Daoy (cell line): ENCODE results near the gene OR1D2. TPM values are rescaled to one million over a fixed set of nuclear protein-coding genes. Genes with fewer than 3 reads are reported as not detected.
"Not testable (repeated sequence)": the region's sequence is repeated elsewhere in the genome, so short reads cannot be mapped to it uniquely, and the experiment has no call there.

Experiments used
- DNase-seq: peaks from one replicate; pipeline ENCODE4 v3.0.0-alpha.2; 2015; ENCODE audit warnings: low read depth
- total RNA-seq: library from RNA; depleted of rRNA; stranded (reverse); fragments of >200 nt; shearing (Covaris generic); gene quantifications from 2 replicates; pipeline ENCODE4 v1.2.3, GENCODE V29; 2014; rRNA removed

Gene OR1D2, protein sequence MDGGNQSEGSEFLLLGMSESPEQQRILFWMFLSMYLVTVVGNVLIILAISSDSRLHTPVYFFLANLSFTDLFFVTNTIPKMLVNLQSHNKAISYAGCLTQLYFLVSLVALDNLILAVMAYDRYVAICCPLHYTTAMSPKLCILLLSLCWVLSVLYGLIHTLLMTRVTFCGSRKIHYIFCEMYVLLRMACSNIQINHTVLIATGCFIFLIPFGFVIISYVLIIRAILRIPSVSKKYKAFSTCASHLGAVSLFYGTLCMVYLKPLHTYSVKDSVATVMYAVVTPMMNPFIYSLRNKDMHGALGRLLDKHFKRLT
- not detected in 2 replicates for total RNA-seq

DNA sequence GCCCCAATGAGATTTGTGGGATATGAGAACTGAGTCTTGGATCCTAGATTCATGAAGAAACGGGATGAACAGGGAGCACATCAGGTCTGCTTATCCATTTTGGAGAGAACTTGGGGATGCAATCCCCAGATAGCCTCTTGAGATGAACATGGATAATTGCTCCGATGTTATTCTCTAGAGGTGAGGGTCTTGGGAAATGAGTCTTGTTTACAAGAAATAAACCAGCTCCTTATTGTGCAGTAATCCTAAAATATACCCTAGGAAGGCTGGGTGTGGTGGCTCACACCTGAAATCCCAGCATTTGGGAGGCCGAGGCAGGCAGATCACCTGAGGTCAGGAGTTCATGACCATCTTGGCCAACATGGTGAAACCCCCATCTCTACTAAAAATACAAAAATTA is at the start of gene OR1D2:
Gene OR1D2 (minus strand): TSS at position 101 of the 400 bp plus-strand sequence. CDS start 11,426 bp downstream, outside the sequence.
- no peak for DNase-seq

DNA sequence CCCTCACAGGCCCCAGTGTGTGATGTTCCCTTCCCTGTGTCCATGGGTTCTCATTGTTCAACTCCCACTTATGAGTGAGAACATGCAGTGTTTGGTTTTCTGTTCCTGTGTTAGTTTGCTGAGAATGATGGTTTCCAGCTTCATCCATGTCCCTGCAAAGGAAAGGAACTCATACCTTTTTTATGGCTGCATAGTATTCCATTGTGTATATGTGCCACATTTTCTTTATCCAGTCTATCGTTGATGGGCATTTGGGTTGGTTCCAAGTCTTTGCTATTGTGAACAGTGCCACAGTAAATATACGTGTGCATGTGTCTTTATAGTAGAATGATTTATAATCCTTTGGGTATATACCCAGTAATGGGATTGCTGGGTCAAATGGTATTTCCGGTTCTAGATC is 33.3 kb upstream of the OR1D2 start:
- DNase-seq: not testable (repeated sequence)

DNA sequence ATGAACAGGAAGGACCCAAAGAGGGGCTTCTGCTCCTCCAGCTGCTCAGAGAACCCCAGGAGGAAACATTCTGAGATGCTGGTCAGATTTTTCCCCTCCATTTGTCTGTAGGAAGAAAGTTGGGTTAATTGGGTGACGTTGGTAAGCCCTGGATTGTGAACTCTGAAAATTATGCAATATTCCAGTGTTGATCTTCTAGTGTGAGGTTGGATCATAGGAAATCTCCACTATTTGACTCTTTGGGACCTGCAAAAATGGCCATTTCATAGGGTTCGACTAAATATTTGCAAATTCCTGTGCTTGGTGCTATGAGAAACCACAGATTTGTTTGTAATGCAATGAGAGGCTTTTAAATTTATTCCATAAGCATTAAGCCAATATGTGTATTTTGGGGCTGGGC is 23.2 kb upstream of the OR1D2 start, which contains the start of gene OR1G1:
Gene OR1G1 (minus strand): TSS at position 101 of the 400 bp plus-strand sequence. CDS start 0 bp downstream, at position 101.
- no peak for DNase-seq

DNA sequence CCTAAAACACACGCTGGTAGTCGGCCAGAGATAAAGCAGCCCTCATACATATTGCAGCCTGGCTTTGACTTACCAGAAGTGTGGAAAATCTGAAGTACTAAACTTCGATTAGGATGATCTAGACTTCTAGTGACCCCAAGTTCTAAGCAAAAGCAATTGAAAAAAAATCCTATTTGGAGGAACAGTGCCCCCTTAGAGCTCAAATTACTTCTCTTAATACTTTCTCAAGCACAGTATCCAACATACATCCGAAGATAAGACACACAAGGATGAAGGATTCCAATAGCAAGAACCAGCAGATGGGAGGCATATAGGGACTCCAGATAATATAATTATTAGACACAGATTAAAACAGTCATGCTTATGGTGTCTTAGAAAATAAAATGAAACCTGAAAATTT is 30.4 kb downstream of the OR1D2 start:
- DNase-seq: not testable (repeated sequence)

DNA sequence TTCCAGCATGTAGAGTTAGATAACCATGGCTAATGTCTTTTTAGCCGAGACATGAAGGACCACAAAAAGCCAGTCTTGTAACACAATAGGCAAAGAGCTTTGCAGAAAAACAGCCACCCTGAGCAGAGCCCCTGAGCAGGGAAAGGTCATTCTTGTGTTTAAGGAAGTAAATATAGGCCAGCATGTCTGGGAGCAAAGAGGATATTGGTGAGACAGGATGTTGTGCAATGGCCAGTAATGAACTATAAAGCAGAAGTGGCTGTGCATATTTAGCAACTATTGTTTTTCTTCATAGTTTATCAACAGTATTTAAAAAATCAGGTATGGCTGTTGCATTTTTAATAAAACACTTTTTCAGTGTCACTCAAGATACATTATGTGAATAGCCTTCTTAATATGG is 39.0 kb downstream of the OR1D2 start:
- DNase-seq: not testable (repeated sequence)

DNA sequence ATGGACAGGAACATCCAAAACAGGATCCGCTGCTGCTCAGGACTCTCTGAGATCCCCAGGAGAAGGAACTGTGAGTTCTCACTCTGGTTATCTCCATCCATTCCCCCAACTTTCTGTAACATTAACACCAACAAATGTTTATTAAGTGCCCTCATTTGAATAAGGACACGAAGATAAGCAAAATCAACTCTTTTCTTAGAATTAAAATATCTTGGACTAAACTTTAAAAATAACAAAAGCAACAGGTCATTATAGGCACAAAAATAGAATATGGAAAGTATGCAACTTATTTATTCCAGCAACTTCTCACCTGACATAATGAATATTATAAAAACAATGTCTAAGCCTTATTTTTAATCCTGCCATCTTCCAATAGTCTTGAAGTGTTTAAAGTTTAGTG is 40.7 kb downstream of the OR1D2 start, which contains the start of gene OR1D5:
Gene OR1D5 (minus strand): TSS at position 101 of the 400 bp plus-strand sequence. CDS start 0 bp downstream, at position 101.
- not testable (repeated sequence) for DNase-seq

DNA sequence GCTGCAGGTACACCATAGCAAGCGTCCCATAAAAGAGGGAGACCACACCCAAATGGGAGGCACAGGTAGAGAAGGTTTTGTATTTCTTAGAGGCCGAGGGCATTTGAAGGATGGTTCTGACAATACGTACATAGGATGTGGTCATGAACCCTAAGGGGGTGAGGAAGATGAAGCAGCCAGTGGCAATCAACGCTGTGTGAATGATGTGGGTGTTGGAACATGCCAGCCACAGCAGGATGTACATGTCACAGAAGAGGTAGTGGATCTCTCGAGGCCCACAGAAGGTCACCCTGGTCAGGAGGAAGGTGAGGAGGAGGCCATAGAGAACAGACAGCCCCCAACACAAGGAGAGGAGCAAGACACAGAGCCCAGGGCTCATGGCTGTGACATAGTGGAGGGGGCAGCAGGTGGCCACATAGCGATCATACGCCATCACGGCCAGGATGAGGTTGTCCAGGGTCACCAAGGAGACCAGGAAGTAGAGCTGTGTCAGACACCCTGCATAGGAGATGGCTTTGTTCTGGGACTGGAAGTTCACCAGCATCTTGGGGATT is 41.3 kb downstream of the OR1D2 start:
- DNase-seq: not testable (repeated sequence)

DNA sequence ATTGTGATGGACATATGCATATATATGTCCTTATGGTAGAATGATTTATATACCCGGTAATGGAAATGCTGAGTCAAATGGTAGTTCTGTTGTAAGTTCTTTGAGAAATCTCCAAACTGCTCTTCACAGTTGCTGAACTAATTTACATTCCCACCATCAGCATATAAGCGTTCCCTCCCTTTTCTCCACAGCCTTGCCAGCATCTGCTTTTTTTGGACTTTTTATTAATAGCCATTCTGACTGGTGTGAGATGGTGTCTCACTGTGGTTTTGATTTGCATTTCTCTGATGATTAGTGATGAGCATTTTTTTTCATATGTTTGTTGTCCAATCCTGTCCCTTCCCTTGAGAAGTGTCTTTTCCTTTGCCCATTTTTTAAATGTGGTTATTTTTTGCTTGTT is 49.4 kb downstream of the OR1D2 start:
- not testable (repeated sequence) for DNase-seq

DNA sequence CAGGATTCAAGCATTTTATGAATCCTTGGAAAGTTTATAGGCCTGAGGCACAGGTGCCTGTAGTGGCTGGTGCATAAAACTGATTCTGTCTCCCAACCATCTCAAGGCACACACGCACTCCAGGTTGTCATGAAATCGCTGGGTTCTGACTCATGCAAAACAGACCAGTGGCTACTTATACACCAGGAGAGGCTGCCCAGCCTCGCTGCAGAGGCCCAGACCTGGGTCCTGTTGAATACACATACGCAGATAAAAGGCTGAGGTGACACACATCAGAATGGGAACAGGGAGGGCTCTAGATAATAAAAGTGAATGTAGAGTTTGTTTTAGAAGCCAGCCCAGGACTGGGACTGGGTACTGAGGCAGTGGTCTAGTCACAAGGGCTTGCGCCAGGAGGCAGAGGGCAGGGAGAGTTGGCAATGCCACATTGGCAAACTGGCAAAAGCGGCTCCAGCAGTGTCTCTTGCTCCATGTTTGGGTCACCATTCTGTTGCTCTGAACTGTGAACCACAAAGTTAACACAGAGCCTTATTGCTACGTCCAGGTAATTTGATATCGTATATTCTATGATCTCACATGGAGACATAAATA is 54.4 kb downstream of the OR1D2 start:
- DNase-seq: peak; percentile 50

DNA sequence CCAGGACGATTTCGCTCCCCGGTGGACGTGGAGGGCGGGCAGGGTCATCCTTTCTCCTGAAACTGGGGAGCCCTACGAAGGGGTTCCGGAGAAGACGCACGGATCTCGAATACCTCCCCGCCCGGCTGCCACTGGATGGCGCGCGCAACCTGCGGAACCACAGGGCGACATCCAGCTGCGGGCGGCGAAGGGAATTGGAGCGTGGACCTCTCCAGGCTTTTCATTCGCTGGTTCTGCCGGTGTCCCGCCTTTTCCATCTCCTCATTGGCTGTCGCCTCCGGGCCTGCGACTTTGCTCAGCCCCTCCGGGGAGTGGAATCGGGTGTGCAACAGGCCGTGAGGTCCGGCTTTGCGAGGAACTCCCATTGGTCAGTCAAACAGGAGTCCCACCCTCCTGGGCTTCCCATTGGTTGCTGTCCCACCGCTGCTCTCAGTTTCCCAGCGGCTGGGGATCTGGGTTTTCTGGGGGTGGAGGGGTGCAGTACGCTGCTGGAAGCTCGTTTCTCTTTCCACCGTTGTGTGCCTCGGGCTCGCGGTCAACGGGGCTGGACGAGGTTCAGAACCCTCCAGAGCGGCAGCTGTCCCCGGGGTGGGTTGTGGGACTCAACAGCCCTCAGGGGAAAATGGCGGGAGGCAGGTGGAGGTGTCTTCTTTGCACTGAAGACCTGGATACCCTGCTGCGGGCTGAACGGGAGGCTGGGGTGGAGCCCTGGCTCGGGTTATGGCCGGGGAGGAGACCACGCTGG is 55.3 kb downstream of the OR1D2 start:
- peak; percentile 98 for DNase-seq

DNA sequence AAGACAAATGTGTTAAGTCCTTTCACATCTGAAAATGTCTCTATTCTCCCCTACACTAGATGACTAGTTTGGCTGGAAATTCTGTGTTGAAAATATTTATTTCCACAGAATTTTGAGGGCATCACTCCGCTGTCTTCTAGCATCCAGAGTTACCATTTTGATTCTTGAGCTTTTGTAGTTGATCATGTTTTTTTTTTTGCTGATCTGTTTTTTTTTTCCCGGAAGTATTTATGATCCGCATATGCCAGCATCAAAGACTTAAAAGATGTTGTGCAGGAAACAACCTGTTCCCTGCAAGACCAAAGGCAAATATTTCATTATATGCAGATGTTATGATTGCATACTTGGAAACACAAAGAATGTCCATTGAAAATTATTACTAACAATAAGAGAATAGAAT is 57.5 kb downstream of the OR1D2 start:
- no peak for DNase-seq

DNA sequence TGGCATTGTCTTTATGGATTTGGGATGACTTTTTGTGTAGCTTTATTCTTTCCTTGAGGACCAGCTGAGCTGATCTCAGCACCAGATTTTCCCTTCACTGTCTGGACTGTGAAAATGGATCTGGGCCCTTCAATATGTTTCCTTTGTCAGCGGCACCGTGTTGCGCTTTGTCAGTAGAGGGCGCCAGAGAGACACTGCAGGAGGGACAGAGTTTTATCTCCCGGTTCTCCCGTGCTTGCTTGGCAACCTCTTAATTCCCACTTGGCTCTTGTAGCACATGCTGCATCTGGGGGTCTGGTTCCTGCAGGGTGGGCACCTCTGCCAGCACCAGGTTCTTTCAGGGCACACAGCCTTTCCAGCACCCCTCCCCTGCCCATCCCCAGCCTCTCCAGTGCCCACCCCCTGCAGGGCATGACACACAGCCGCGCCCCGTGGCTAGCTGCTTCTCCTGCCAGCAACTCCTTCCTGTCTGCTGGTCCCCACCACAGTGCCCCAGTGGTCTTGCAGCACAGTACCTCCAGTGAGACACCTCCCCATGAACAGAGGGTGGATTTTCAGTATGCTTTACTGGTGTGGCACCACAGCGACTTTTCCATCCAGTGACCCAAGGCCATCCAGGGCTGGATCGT is 60.4 kb downstream of the OR1D2 start:
- DNase-seq: peak; percentile 28

DNA sequence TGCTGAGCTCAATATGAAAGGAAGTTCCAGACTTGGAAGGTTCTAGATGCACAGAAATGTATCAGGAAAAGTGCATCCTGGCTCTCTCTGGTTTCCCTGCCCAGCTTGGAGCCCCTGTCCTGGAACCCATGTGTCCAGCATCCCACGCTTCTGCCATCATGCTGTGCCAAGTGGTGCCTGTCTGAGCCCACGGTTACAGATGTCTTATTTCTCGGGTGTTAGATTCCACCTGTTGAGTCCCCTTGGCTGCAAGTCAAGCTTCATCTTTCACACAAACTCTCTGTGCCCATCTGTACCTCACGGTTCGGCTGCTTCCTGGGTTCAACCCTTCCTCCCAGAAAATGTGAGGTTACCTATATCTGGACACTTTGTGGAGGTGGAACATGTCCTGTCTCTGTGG is 63.3 kb downstream of the OR1D2 start:
- no peak for DNase-seq

DNA sequence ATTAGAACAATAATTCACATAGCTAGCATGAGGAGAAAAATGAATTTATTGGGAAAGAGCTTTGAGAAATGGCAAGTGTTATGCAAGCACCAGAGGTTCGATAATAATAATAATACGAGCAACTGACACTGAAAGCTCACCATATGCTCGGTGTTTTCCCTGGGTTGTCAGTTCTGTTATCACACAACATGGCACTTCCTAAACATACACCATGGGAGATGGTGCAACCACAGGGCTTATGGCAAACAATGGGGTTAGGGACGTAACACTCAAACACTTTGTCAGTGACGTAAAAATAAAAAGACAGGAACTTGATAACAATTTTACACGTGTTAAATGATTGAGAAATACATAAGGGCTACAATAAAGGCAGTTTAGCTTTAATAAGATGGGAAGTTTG is 64.5 kb downstream of the OR1D2 start:
- DNase-seq: no peak

DNA sequence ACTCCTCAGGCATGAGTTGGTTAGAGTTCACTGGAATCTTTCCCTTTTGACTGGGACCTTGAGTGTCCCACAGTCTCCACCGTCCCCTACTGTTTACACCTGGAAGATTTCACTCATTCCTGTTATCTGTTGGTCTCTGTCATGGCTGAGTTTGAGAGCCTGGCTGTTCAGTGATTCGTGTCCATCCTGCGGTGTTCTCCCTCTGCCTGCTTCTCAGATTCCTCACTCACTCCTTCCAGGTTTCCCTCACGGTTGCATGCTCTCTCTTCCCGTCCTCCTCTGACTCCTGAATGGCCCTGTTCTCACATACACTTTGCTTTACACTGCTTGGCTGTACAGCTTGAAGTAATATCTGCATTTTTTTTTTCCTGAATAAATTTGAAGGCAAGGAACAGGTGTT is 65.3 kb downstream of the OR1D2 start:
- no peak for DNase-seq

Other genes with a start within 250 kb of the OR1D2 start
- gene OR1D5, start 40.8 kb downstream of the OR1D2 start, total RNA-seq: not detected in 2 replicates
- gene OR1G1, start 23.1 kb upstream of the OR1D2 start, total RNA-seq: not detected in 2 replicates
- gene OR1A2, start 93.1 kb upstream of the OR1D2 start, total RNA-seq: not detected in 2 replicates
- not detected in 2 replicates for gene OR1A1, start 103.2 kb upstream of the OR1D2 start, total RNA-seq
- not detected in 2 replicates for gene OR3A1, start 193.9 kb upstream of the OR1D2 start, total RNA-seq